SK-N-SH treated with all-trans-retinoic acid at 6 μM for 48 hours (cell line): ENCODE measurements around the gene HOXC9.

ENCODE experiments used
- ATAC-seq: fragments of 200-7000 bp; cut with Tn5 transposase; 3 replicates; pipeline ENCODE4 v1.9.1; 2020; ENCODE audit warnings: mild to moderate bottlenecking, moderate library complexity
- ARNTL ChIP-seq: fragments of 450-650 bp; formaldehyde crosslinking; IDR thresholded peaks from 2 replicates; pipeline ENCODE4 v1.5.0; 2020; ENCODE audit warnings: low read depth, mild to moderate bottlenecking, moderate library complexity, borderline replicate concordance
- BACH2 ChIP-seq: fragments of 250-450 bp; sonication (Bioruptor Pico); IDR thresholded peaks from 2 replicates; pipeline ENCODE4 v1.9.0; 2021; ENCODE audit warnings: mild to moderate bottlenecking, borderline replicate concordance
- CREB5 ChIP-seq: fragments of 250-450 bp; sonication (Bioruptor Pico); IDR thresholded peaks from 2 replicates; pipeline ENCODE4 v1.5.1; 2020; ENCODE audit warnings: low read depth, mild to moderate bottlenecking, moderate library complexity
- CSRNP3 ChIP-seq: fragments of 250-450 bp; sonication (Bioruptor Pico); IDR thresholded peaks from 2 replicates; pipeline ENCODE4 v1.5.1; 2021; ENCODE audit warnings: mild to moderate bottlenecking, moderate library complexity
- ESRRG ChIP-seq: fragments of 250-450 bp; sonication (Bioruptor Pico); IDR thresholded peaks from 2 replicates; pipeline ENCODE4 v1.6.1; 2021; ENCODE audit warnings: mild to moderate bottlenecking
- GLIS3 ChIP-seq: fragments of 250-450 bp; sonication (Bioruptor Pico); IDR thresholded peaks from 2 replicates; pipeline ENCODE4 v1.5.0; 2020; ENCODE audit warnings: mild to moderate bottlenecking, moderate library complexity
- ISL1 ChIP-seq: fragments of 250-450 bp; sonication (Bioruptor Pico); IDR thresholded peaks from 2 replicates; pipeline ENCODE4 v2.1.2; 2022; ENCODE audit warnings: mild to moderate bottlenecking, moderate library complexity
- OSR1 ChIP-seq: fragments of 250-450 bp; sonication (Bioruptor Pico); IDR thresholded peaks from 2 replicates; pipeline ENCODE4 v1.8.0; 2022; ENCODE audit warnings: moderate library complexity, mild to moderate bottlenecking, inconsistent platforms
- PATZ1 ChIP-seq: fragments of 250-450 bp; sonication (Bioruptor Pico); IDR thresholded peaks from 2 replicates; pipeline ENCODE4 v1.8.0; 2020; ENCODE audit warnings: mild to moderate bottlenecking, moderate library complexity, borderline replicate concordance
- POU6F1 ChIP-seq: fragments of 250-450 bp; sonication (Bioruptor Pico); IDR thresholded peaks from 2 replicates; pipeline ENCODE4 v1.8.0; 2021; ENCODE audit warnings: low read depth, mild to moderate bottlenecking, moderate library complexity, borderline replicate concordance
- PPARA ChIP-seq: fragments of 250-450 bp; sonication (Bioruptor Pico); IDR thresholded peaks from 2 replicates; pipeline ENCODE4 v1.5.0; 2020; ENCODE audit warnings: mild to moderate bottlenecking, borderline replicate concordance
- RARB ChIP-seq: fragments of 250-450 bp; sonication (Bioruptor Pico); IDR thresholded peaks from 2 replicates; pipeline ENCODE4 v1.8.0; 2021; ENCODE audit warnings: mild to moderate bottlenecking, moderate library complexity
- SNAI2 ChIP-seq: fragments of 250-450 bp; sonication (Bioruptor Pico); IDR thresholded peaks from 2 replicates; pipeline ENCODE4 v1.5.0; 2020; ENCODE audit warnings: mild to moderate bottlenecking, moderate library complexity
- TCF4 ChIP-seq: fragments of 250-450 bp; sonication (Bioruptor Pico); IDR thresholded peaks from 2 replicates; pipeline ENCODE4 v1.8.0; 2021; ENCODE audit warnings: mild to moderate bottlenecking, moderate library complexity, borderline replicate concordance
- TSHZ2 ChIP-seq: fragments of 250-450 bp; sonication (Bioruptor Pico); IDR thresholded peaks from 2 replicates; pipeline ENCODE4 v1.5.0; 2020; ENCODE audit warnings: mild to moderate bottlenecking, moderate library complexity
- ZC3H10 ChIP-seq: fragments of 250-450 bp; sonication (Bioruptor Pico); IDR thresholded peaks from 2 replicates; pipeline ENCODE4 v1.5.1; 2021; ENCODE audit warnings: mild to moderate bottlenecking, moderate library complexity
- ZFP3 ChIP-seq: fragments of 250-450 bp; sonication (Bioruptor Pico); IDR thresholded peaks from 2 replicates; pipeline ENCODE4 v1.5.0; 2020; ENCODE audit warnings: mild to moderate bottlenecking, moderate library complexity
- ZFP30 ChIP-seq: fragments of 450-650 bp; formaldehyde crosslinking; IDR thresholded peaks from 2 replicates; pipeline ENCODE4 v1.5.0; 2022; ENCODE audit warnings: mild to moderate bottlenecking, moderate library complexity
- ZNF565 ChIP-seq: fragments of 450-650 bp; formaldehyde crosslinking; conservative IDR thresholded peaks from 2 replicates; pipeline ENCODE4 v1.5.0; 2020; ENCODE audit warnings: low read depth, mild to moderate bottlenecking, moderate library complexity
- ZNF70 ChIP-seq: fragments of 450-650 bp; formaldehyde crosslinking; IDR thresholded peaks from 2 replicates; pipeline ENCODE4 v1.5.0; 2020; ENCODE audit warnings: mild to moderate bottlenecking, moderate library complexity
- ZNF8 ChIP-seq: fragments of 450-650 bp; formaldehyde crosslinking; IDR thresholded peaks from 2 replicates; pipeline ENCODE4 v1.5.0; 2020; ENCODE audit warnings: mild to moderate bottlenecking, moderate library complexity

The HOXC9 gene

GRCh38 chr12:54025499-54026405, 25.8 kb downstream of the HOXC9 start:
- no peak for ATAC-seq
- no peak for TF ChIP-seq POU6F1 (CRISPR knock-in tag)
- TF ChIP-seq CSRNP3 (CRISPR knock-in tag): no peak
- TF ChIP-seq TSHZ2 (CRISPR knock-in tag): no peak
- TF ChIP-seq ZFP3 (CRISPR knock-in tag): no peak
- no peak for TF ChIP-seq ZNF70
- TF ChIP-seq OSR1 (CRISPR knock-in tag): no peak
- TF ChIP-seq SNAI2 (CRISPR knock-in tag): no peak
- no peak for TF ChIP-seq PATZ1 (CRISPR knock-in tag)
- no peak for TF ChIP-seq ZNF565 (CRISPR knock-in tag)
- TF ChIP-seq ZFP30 (CRISPR knock-in tag): no peak
- no peak for TF ChIP-seq ISL1 (CRISPR knock-in tag)
- TF ChIP-seq GLIS3 (CRISPR knock-in tag): no peak

- no peak for ATAC-seq
- no peak for TF ChIP-seq GLIS3 (CRISPR knock-in tag)
- TF ChIP-seq OSR1 (CRISPR knock-in tag): no peak
- TF ChIP-seq ESRRG (CRISPR knock-in tag): no peak
- no peak for TF ChIP-seq ARNTL (CRISPR knock-in tag)
- no peak for TF ChIP-seq CREB5 (CRISPR knock-in tag)
- TF ChIP-seq ZFP30 (CRISPR knock-in tag): no peak
- TF ChIP-seq ZNF8 (CRISPR knock-in tag): no peak
- TF ChIP-seq POU6F1 (CRISPR knock-in tag): no peak
- TF ChIP-seq RARB (CRISPR knock-in tag): no peak
- no peak for TF ChIP-seq ISL1 (CRISPR knock-in tag)
- TF ChIP-seq TCF4 (CRISPR knock-in tag): no peak
- no peak for TF ChIP-seq ZNF70
- no peak for TF ChIP-seq ZFP3 (CRISPR knock-in tag)
- no peak for TF ChIP-seq TSHZ2 (CRISPR knock-in tag)
- TF ChIP-seq BACH2 (CRISPR knock-in tag): no peak
- TF ChIP-seq SNAI2 (CRISPR knock-in tag): no peak
- TF ChIP-seq PPARA (CRISPR knock-in tag): no peak
- no peak for TF ChIP-seq ZC3H10 (CRISPR knock-in tag)
Measured at GRCh38 chr12:54026640-54027441, 26.9 kb downstream of the HOXC9 start.
